Pancreas (tissue), 10 donors: ENCODE results near the gene ABCB11. TPM values are rescaled to one million over a fixed set of nuclear protein-coding genes. Genes with fewer than 3 reads are reported as not detected.
A peak's percentile ranks its signal among the peaks of the same experiment; 100 is the strongest.

ENCODE experiments used
- ATAC-seq, 4 donors: fragments of 200-7000 bp; cut with Tn5 transposase; one replicate each; pipeline versions ENCODE4 v1.8.0 to v1.9.1; 2020; ENCODE audit warnings: mild to moderate bottlenecking in 4 of 4, moderate library complexity in 4 of 4
- DNase-seq, 6 donors: peaks; one replicate each; pipeline ENCODE4 v3.0.0-alpha.2; 2020
- FAIRE-seq: peaks from 2 replicates; lab custom pipeline; 2012; peaks lifted over from hg19 to GRCh38; lab: Jason Lieb, UNC
- H3K27ac ChIP-seq, 4 donors: fragments of 200-600 bp; sonication (generic); 1 replicate in 3 of 4; 2 replicates in 1 of 4; pipeline versions ENCODE4 v1.5.0 to v1.8.0; 2020
- H3K27me3 ChIP-seq, 4 donors: fragments of 200-600 bp; one replicate each; pipeline ENCODE4 v1.8.0; 2021
- H3K36me3 ChIP-seq, 3 donors: fragments of 200-600 bp; sonication (generic) in 1 of 3; one replicate each; pipeline versions ENCODE4 v1.5.0 to v1.8.0; 2020 to 2021
- H3K4me1 ChIP-seq, 3 donors: fragments of 200-600 bp; one replicate each; pipeline ENCODE4 v1.8.0; 2021
- H3K4me3 ChIP-seq, 4 donors: fragments of 200-600 bp; sonication (generic) in 2 of 4; one replicate each; pipeline versions ENCODE4 v1.5.0 to v1.8.0; 2020 to 2021
- H3K9me3 ChIP-seq, 4 donors: fragments of 200-600 bp; one replicate each; pipeline ENCODE4 v1.8.0; 2021
- WGBS, 2 donors: extraction: QIAGEN DNeasy Blood & Tissue Kit; methylation state at CpG; one replicate each; pipeline ENCODE4 v1.1.7; 2013; 5-methylcytosine and 5-hydroxymethylcytosine counted together
- intact Hi-C, 3 donors: fragments of 100-400 bp; cut with DNase I; formaldehyde crosslinking; loops; one replicate each; pipeline versions ENCODE4 v1.11.1 to v1.14.2; 2022
- polyA plus RNA-seq, 2 donors: library from polyadenylated mRNA; stranded (reverse); fragments of 200-250 nt; gene quantifications; one replicate each; pipeline ENCODE4 v1.2.3, GENCODE V29; 2013
- total RNA-seq, 6 donors: library from RNA; stranded (reverse); fragmentation: NEBNext Ultra II Directional in 4 of 6; extraction: Animal tissue kit (Norgen Biotek cat#: 25700) in 4 of 6; gene quantifications; one replicate each; pipeline versions ENCODE4 v1.2.1 to v1.2.4, GENCODE V29; 2021 to 2023
- TF ChIP-seq, protein P1 (sequence below), 4 donors: fragments of 200-600 bp; sonication (generic) in 3 of 4; IDR thresholded peaks; one replicate each; pipeline versions ENCODE4 v1.5.0 to v1.8.0; 2021; ENCODE audit warnings: antibody characterized with exemption in 4 of 4
- donor health status: healthy with polysubstance abuse.
- donor health status: DM: no; HTN: no; CAD: no; lungs with moderate emphysema.
- donor health status: DM: no; HTN: no; CAD: no.
- donor health status: control.
- donor health status: control.
- donor health status: Bipolar disorder and iron deficiency.
- donor health status: DM: yes; HTN: yes; CAD: no.
- donor health status: DM: no; HTN: no; CAD: no.
- donor health status: DM: no; HTN: no; CAD: no.
- donor health status: DM: yes; HTN: yes; CAD: no.

ABCB11 gene
- total and polyA plus RNA-seq, 8 donors: 0.02 to 0.12 (median 0.04) TPM; not detected in 2

DNA sequence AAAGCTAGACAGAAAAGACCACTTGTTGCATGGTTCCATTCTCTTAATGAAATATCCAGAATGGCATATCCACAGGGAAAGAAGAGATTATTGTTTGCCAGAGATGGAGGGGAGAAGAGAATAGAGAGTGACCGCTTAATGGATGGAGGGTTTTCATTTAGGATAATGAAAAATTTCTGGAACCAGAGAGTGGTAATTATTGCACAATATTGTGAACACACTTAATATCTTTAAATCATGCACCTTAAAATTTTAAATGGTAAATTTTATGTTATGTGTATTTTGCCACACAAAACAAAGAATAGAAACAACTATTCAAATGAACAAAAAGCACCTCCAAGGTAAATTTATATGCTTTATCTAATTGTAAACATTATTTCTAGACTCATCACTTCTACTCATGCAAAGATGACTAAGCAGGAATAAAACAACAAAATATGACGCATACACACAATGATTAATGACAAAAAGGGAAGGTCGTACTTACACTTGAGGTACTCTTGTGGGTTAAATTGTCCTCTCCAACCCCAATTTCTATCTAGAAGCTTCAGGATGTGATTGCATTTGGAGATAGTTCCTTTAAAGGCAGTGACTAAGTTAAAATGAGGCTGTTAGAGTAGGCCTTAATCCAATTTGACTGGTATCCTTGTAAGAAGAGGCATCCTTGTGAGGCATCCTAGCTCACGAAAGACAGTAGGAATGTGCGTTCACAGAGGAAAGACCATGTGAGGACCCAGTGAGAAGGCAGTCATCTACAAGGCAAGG lies 19.5 kb upstream of the ABCB11 start:
- intact Hi-C loops: no loop called here
- no peak for FAIRE-seq
- 82 to 83% methylated on average over 5 of the region's 5 CpGs for WGBS, 2 donors
- ATAC-seq: no peak
- H3K27me3 ChIP-seq: no peaks in the 10 kb centered on the region
- TF ChIP-seq, protein P1, sequence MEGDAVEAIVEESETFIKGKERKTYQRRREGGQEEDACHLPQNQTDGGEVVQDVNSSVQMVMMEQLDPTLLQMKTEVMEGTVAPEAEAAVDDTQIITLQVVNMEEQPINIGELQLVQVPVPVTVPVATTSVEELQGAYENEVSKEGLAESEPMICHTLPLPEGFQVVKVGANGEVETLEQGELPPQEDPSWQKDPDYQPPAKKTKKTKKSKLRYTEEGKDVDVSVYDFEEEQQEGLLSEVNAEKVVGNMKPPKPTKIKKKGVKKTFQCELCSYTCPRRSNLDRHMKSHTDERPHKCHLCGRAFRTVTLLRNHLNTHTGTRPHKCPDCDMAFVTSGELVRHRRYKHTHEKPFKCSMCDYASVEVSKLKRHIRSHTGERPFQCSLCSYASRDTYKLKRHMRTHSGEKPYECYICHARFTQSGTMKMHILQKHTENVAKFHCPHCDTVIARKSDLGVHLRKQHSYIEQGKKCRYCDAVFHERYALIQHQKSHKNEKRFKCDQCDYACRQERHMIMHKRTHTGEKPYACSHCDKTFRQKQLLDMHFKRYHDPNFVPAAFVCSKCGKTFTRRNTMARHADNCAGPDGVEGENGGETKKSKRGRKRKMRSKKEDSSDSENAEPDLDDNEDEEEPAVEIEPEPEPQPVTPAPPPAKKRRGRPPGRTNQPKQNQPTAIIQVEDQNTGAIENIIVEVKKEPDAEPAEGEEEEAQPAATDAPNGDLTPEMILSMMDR (IDR thresholded peaks at IDR 0.05): no peak
- DNase-seq: no peak
- no peak overlapping the region for H3K27ac ChIP-seq
- H3K4me3 ChIP-seq: no peak overlapping the region
- no peaks in the 10 kb centered on the region for H3K4me1 ChIP-seq
- no peaks in the 10 kb centered on the region for H3K9me3 ChIP-seq
- no peaks in the 10 kb centered on the region for H3K36me3 ChIP-seq

DNA sequence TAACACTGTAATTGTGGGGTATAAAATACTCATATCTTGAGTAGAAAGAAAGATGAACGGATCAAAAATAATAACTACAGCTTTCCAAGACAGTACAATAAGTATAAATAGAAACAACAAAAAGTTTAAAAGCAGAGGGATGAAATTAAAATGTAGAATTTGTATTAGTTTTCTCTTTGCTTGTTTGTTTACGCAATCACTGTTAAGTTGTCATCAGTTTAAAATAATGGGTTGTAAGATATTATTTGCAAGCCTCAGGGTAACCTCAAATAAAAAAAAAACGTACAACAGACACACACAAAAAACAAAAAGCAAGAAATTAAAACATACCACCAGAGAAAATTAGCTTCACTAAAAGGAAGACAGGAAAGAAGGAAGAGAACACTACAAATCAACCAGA lies 18.0 kb upstream of the ABCB11 start:
- WGBS, 2 donors: 58% methylated on average over 3 of the region's 3 CpGs

DNA sequence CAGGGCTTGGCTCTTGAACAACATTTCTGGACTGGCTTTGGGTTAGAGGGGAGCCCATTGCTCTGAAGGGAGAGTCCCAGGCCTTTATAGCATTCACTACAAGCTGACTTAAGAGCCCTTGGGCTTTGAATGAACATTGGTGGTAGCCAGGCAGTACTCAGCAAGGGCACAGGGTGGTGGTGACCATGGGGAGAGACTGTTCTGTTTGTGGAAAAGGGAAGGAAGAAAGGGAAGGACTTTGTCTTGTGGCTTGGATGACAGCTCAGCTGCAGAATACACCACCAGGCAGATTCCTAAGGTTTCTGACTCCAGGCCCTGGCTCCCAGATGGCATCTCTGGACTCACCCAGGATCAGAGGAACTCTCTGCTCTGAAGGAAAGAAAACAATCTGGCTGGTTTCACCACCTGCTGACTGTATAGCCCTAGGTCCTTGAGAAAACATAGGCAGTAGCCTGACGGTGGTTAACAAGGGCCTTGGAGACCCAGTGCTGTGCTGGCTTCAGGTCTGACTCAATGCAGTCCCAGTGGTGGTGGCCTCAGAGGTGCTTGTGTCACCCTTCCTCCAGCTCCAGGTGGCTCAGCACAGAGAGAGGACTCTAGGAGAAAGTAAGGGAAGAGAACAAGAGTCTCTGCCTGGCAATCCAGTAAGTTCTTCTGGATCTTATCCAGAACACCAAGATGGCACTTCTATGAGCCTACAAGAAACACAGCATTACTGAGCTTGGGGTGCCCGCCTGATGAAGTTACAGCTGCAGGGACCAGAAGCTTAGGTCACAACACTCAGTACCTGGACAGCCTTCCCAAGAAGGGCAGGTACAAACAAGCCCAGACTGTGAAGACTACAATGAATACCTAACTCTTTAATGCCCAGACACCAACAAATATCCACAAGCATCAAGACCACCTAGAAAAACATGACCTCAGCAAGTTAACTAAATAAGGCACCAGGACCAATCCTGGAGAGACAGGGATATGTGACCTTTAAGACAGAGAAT lies 16.4 kb upstream of the ABCB11 start:
- ATAC-seq: peak in 2 of 4 donors; percentile 44 to 54
- Histone ChIP-seq H3K27ac (no peak overlapping the region), H3K36me3 (no peaks in the 10 kb centered on the region), H3K4me1 (no peaks in the 10 kb centered on the region), H3K27me3 (no peaks in the 10 kb centered on the region), H3K4me3 (no peak overlapping the region), H3K9me3 (no peaks in the 10 kb centered on the region)
- DNase-seq: no peak
- intact Hi-C loops: no loop called here
- no peak for FAIRE-seq
- WGBS, 2 donors: 74 to 82% methylated on average over 2 of the region's 2 CpGs
- TF ChIP-seq, protein P1 (IDR thresholded peaks at IDR 0.05): no peak

More for the DNA sequence above, 18.0 kb upstream of the ABCB11 start:
- H3K9me3 ChIP-seq: no peaks in the 10 kb centered on the region
- FAIRE-seq (no peak), ATAC-seq (no peak), DNase-seq (no peak)
- intact Hi-C loops: no loop called here
- no peak overlapping the region for H3K4me3 ChIP-seq
- TF ChIP-seq, protein P1 (IDR thresholded peaks at IDR 0.05): no peak
- H3K27me3 ChIP-seq: no peaks in the 10 kb centered on the region
- H3K36me3 ChIP-seq: no peaks in the 10 kb centered on the region
- H3K4me1 ChIP-seq: no peaks in the 10 kb centered on the region
- H3K27ac ChIP-seq: no peak overlapping the region

DNA sequence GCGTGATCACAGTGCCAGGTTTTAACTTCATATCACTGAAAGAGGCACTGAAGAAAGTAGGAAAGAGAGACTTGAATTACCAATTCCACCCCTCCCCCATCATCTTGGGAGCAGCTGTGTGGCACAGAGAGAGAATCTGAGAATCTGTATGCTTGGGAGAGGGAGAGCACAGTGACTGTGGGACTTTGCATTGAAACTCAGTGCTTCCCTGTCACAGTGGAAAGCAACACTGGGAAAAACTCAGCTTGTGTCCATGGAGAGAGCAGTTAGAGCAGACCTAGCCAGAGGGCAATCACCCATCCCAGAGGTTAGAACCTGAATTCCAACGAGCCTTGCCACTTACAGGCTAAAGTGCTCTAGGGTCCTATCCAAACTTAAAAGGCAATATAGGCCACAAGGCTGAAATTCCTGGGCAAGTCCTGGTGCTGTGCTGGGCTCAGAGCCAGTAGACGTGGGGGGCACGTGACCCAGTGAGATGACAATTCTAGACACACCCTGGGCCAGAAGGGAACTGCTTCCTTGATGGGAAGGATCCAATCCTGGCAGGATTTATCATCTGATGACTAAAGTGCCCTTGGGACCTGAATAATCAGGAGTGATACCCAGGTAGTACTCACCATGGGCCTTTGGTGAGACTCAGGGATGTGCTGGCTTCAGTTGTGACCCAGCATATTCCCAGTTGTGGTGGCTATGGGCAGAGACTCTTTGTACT lies 15.5 kb upstream of the ABCB11 start:
- WGBS, 2 donors: 64 to 74% methylated on average over 4 of the region's 4 CpGs
- H3K27me3 ChIP-seq: no peaks in the 10 kb centered on the region
- no peaks in the 10 kb centered on the region for H3K36me3 ChIP-seq
- intact Hi-C loops: no loop called here
- TF ChIP-seq, protein P1 (IDR thresholded peaks at IDR 0.05): no peak
- no peaks in the 10 kb centered on the region for H3K9me3 ChIP-seq
- DNase-seq: no peak
- FAIRE-seq: no peak
- ATAC-seq: peak in 1 of 4 donors; percentile 23
- no peak overlapping the region for H3K27ac ChIP-seq
- no peaks in the 10 kb centered on the region for H3K4me1 ChIP-seq
- no peak overlapping the region for H3K4me3 ChIP-seq
